ENCODE results near the gene SERPINA1.

The SERPINA1 gene

GRCh38 chr14:94398182-94398479 lies 9.7 kb upstream of the SERPINA1 start:
- TF ChIP-seq EZH2phosphoT487 (IDR thresholded peaks at IDR 0.05; ENCODE audit: low read length) (no peak), CTCF (IDR thresholded peaks at IDR 0.05; ENCODE audit: low read length) (no peak), EZH2 (optimal IDR thresholded peaks at IDR 0.05; ENCODE audit: low read depth, low read length) (no peak)
- Histone ChIP-seq H3K4me1 (ENCODE audit: low read length) (no peaks in the 10 kb centered on the region), H3K9ac (ENCODE audit: low read length) (no peak overlapping the region), H3K9me2 (replicated peaks; ENCODE audit: insufficient read depth, low read length) (no peaks in the 10 kb centered on the region), H3K4me3 (ENCODE audit: low read length) (no peak overlapping the region), H3K9me3 (replicated peaks; ENCODE audit: insufficient read depth, low read length) (no peaks in the 10 kb centered on the region), H3F3A (ENCODE audit: insufficient read depth, low read length) (no peaks in the 10 kb centered on the region), H3K4me2 (ENCODE audit: low read depth, low read length) (no peak overlapping the region), H3K27ac (ENCODE audit: low read length) (no peak overlapping the region), H3K27me3 (replicated peaks; ENCODE audit: insufficient read depth, low read length) (no peaks in the 10 kb centered on the region), H3K79me2 (ENCODE audit: low read length) (no peaks in the 10 kb centered on the region), H2AFZ (ENCODE audit: low read length) (no peak overlapping the region), H3K36me3 (replicated peaks; ENCODE audit: insufficient read depth, low read length) (no peaks in the 10 kb centered on the region), H4K20me1 (ENCODE audit: insufficient read depth, low read length) (no peaks in the 10 kb centered on the region)
- no peak for DNase-seq

- no peaks in the 10 kb centered on the region for H3F3A ChIP-seq (ENCODE audit: insufficient read depth, low read length)
- no peaks in the 10 kb centered on the region for H3K9me2 ChIP-seq (replicated peaks; ENCODE audit: insufficient read depth, low read length)
- no peaks in the 10 kb centered on the region for H4K20me1 ChIP-seq (ENCODE audit: insufficient read depth, low read length)
- H3K4me3 ChIP-seq (ENCODE audit: low read length) = no peak overlapping the region
- no peaks in the 10 kb centered on the region for H3K36me3 ChIP-seq (replicated peaks; ENCODE audit: insufficient read depth, low read length)
- H3K4me1 ChIP-seq (ENCODE audit: low read length) = no peaks in the 10 kb centered on the region
- no peak overlapping the region for H3K4me2 ChIP-seq (ENCODE audit: low read depth, low read length)
- H2AFZ ChIP-seq (ENCODE audit: low read length) = no peak overlapping the region
- no peak for DNase-seq
- H3K9me3 ChIP-seq (replicated peaks; ENCODE audit: insufficient read depth, low read length) = no peaks in the 10 kb centered on the region
- TF ChIP-seq EZH2 (optimal IDR thresholded peaks at IDR 0.05; ENCODE audit: low read depth, low read length) = no peak
- TF ChIP-seq CTCF (IDR thresholded peaks at IDR 0.05; ENCODE audit: low read length) = no peak
- no peak for TF ChIP-seq EZH2phosphoT487 (IDR thresholded peaks at IDR 0.05; ENCODE audit: low read length)
- no peak overlapping the region for H3K9ac ChIP-seq (ENCODE audit: low read length)
- no peak overlapping the region for H3K27ac ChIP-seq (ENCODE audit: low read length)
- no peaks in the 10 kb centered on the region for H3K27me3 ChIP-seq (replicated peaks; ENCODE audit: insufficient read depth, low read length)
- no peaks in the 10 kb centered on the region for H3K79me2 ChIP-seq (ENCODE audit: low read length)
Measured at GRCh38 chr14:94397289-94398181, 9.1 kb upstream of the SERPINA1 start.

GRCh38 chr14:94396628-94397225 lies 8.3 kb upstream of the SERPINA1 start:
- H3K4me2 ChIP-seq (ENCODE audit: low read depth, low read length) = no peak overlapping the region
- no peak for DNase-seq
- H3F3A ChIP-seq (ENCODE audit: insufficient read depth, low read length) = no peaks in the 10 kb centered on the region
- no peaks in the 10 kb centered on the region for H3K27me3 ChIP-seq (replicated peaks; ENCODE audit: insufficient read depth, low read length)
- no peaks in the 10 kb centered on the region for H3K4me1 ChIP-seq (ENCODE audit: low read length)
- no peaks in the 10 kb centered on the region for H3K36me3 ChIP-seq (replicated peaks; ENCODE audit: insufficient read depth, low read length)
- H3K27ac ChIP-seq (ENCODE audit: low read length) = no peak overlapping the region
- no peaks in the 10 kb centered on the region for H3K79me2 ChIP-seq (ENCODE audit: low read length)
- H4K20me1 ChIP-seq (ENCODE audit: insufficient read depth, low read length) = no peaks in the 10 kb centered on the region
- no peak overlapping the region for H3K9ac ChIP-seq (ENCODE audit: low read length)
- H3K9me2 ChIP-seq (replicated peaks; ENCODE audit: insufficient read depth, low read length) = no peaks in the 10 kb centered on the region
- no peak for TF ChIP-seq EZH2phosphoT487 (IDR thresholded peaks at IDR 0.05; ENCODE audit: low read length)
- no peak for TF ChIP-seq CTCF (IDR thresholded peaks at IDR 0.05; ENCODE audit: low read length)
- TF ChIP-seq EZH2 (optimal IDR thresholded peaks at IDR 0.05; ENCODE audit: low read depth, low read length) = no peak
- no peak overlapping the region for H3K4me3 ChIP-seq (ENCODE audit: low read length)
- no peaks in the 10 kb centered on the region for H3K9me3 ChIP-seq (replicated peaks; ENCODE audit: insufficient read depth, low read length)
- no peak overlapping the region for H2AFZ ChIP-seq (ENCODE audit: low read length)
